Kasumi-1 (cell line): ENCODE measurements around the gene PCYT1A.

Experiments used
- DNase-seq, 2 experiments: peaks; one replicate each; lab custom pipeline; 2025; lab: John Stamatoyannopoulos, UW

The PCYT1A gene

DNA sequence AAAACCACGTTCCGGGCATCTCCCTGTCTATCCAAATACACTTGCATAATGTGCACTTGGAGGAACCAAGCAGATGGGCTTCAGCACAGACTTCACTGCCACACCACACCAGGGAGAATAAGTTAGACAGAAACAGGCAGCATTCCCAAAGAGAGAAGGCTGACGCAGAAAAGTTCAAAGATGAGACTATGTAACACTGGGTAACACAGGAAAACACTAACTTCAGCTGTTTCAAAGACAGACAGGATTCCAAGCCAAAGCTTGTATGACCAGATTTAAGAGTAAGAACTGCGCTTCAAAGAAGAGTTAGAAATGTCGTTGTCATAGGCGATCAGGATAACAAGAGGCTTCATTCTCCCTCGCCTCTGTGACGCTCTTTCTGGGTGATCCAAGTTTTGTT, 51.3 kb downstream of the PCYT1A start:
- no peak for DNase-seq

DNA sequence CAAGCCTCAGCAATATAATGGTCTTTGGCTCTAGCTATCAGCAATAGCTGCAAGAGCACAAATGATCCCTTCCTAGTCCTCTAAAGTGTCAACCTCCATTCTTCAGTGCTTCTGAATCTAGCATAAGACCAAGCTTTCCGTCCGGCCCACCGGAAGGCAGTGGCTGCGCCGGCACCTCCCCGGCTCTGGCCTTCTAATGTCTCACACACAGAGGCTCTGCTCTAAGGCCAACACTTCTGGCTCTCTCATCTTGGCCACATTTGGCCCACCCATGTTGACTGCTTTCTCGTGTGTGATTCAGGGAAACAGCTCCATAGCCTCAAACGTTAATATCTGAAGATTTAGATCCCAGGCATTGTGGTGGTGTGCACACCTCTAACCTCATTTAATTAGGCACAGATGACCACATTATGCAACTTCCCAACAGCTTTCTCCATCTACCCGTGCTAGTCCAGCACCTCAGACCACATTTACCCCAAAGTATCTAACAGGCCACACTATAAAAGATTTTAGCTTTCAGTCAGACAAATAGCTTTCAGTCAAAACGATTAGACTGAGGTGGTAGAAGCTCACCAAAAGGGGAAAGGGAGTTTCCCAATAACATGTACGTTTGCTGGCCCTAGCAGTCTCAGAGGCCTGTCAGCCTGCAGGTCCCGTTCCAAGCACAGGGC, 51.9 kb downstream of the PCYT1A start:
- DNase-seq, result no peak

DNA sequence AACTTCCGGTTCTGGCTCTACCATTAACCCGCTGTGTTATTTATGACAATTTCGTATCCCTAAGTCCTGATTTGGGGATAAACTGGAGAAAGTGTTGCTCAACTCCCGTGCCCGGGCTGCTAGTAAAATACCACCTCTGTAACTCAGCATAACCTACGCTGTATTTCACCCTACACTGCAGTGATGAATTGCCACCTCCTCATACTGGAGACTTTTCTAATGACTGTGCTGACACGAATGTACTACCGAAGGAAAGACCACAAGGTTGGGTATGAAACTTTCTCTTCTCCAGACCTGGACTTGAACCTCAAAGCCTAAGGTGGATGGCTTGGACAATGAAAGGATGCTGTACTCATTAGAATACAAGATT, 54.7 kb downstream of the PCYT1A start:
- DNase-seq, result no peak

DNA sequence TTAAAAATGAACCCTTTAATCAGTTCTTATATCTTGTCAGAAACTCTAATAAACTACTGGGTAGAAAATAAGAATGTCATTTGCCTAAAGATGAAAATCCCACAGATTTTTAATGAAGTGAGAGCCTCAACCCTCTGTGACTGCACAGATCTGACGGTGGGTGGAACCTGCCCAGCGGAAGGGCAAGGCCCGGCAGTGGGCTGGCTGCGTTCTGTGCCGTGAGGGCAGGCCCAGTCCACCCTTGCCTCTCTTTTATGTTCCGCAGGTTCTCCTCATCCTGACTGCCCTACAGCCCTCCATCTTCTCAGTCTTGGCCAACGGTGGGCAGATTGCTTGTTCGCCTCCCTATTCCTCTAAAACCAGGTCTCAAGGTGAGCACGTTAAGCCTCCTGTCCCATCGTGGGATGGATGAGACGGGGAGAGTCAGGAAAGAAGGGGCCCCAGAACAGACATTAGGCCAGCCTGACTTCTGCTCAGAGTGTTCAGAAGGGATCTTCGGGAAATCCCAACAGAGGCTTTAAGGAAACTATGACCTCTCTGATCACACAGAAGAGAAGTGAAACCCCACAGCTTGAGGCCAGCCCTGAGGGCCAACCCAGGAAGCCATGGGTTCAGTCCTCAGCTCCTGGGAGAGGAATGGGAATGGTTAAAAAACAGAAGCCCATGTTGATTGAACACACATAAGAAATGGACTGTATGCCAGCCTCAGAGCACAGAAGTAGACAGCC, 55.2 kb downstream of the PCYT1A start:
- DNase-seq, result no peak

DNA sequence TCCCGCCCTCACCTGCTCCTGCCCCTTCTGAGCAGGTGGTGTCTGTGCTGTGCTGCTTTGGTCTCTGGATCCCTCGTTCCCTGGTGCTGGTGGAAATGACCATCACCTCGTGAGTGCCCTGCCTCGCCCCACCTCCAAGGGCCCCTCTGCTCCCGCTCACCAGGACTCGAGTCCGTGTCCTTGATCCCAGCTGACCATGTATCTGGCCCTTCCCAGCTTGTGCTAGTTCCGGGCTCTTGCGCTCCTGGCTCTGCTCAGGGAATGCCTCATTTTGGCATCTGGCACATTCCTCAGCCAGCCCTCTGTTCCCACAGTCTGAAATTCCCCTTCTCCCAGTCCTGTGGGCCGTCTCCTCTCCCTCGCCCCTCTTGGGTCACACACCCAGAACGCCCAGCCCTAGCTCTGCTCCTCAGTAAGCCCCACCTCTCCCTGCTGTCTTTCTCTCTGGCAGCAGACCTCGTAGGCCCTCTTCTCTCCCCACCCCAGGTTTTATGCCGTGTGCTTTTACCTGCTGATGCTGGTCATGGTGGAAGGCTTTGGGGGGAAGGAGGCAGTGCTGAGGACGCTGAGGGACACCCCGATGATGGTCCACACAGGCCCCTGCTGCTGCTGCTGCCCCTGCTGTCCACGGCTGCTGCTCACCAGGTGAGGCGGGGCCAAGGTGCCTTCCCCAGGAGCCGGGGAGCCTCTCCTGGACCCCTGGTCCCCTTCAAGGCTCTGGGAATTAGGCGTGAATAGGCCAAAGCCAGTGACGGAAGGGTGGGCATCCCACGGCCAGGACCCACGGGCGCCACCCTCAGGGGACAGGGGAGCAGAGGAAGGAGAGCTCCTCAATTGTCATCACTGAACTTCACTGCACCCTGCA, 59.7 kb downstream of the PCYT1A start:
- DNase-seq, result no peak

DNA sequence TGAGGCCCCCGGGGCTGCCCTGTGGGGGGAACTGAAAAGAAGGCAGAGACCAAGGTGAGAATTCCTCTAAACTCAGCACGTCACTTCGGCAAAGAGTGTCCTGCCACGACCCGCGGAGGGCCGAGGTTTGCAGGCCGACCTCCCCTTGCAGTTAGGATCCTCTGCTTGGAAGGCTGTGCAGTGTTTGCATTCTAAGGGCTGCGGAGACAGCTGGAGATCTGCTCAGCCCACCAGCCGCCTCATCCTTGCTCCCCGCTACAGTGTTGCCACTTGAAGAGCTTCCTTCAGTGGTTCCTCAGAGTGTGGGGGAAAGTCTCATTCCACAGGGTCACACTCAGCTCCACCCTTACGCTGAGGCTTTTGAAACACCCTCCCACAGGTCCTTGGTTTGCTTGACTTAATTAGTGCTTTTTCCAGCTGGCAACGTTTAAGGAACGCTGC, 60.4 kb downstream of the PCYT1A start:
- no peak for DNase-seq

DNA sequence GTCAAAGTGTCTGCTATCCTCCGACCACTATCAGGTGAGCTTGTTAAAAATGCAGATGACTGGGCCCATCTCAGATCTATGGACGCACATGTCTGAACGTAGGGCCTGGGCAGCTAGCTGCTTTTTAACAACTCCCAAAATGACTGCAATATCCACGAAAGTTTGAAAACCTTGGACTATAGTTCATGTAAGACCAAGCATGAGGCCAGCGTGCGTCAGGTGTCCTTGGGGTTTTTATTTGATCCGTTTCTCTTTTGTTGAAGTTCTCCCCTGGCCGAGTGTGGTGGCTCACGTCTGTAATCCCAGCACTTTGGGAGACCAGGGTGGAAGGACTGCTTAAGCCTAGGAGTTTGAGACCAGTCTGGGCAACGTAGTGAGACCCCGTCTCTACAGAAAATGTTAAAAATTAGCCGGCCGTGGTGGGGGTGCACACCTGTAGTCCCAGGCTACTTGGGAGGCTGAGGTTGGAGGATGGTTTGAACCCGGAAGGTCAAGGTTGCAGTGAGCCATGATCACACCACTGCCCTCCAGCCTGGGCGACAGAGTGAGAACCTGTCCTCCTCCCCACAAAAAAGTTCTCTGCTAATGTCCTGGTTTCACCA, 61.7 kb downstream of the PCYT1A start:
- no peak for DNase-seq

DNA sequence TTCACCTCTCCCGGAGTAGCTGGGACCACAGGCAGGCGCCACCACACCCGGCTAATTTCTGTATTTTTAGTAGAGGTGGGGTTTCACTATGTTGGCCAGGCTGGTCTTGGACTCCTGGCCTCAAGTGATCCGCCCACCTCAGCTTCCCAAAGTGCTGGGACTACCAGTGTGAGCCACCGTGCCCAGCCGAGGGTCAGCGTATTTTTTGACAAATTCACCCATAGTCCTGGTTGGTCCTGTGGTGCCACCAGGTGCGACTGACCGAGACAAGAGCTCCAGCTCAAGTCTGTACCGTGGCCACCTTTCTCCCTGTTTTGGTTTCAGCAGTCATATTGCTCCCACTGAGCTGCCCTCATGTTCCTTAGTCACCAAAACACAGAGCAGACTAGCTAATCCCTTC, 62.4 kb downstream of the PCYT1A start:
- no peak for DNase-seq

DNA sequence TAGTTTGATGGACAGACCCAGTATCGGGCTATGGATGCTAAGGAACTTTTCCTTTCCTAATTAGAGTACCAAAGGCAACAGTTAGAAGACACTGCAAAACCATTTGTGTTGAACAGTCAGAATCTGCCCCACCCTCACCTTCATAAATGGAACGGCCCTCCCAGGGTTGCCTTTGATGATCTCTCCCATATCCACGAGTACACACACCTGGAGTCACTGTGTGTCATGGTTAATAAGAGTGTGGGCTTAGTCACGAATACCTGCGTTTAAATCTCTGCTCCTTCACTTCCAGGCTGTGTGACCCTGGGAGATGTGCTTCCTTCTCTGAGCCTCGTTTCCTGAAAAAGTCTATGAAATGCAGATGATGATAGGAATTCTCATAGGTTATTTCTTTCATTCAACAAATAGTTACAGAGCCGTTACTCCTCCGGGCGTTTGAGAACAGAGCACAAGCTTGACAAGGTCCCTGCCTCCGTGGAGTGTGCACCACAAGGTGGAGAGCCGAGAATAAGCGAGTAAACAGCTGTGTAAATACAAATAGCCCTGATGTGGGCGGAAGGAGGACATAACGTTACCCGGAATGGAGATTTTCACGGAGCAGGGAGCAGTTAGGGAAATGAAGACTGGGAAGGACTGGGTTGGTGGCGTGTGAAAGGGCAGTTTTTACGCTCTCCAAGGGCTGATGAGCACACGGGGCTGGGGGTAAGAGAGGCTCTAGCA, 64.5 kb downstream of the PCYT1A start:
- DNase-seq, result no peak

DNA sequence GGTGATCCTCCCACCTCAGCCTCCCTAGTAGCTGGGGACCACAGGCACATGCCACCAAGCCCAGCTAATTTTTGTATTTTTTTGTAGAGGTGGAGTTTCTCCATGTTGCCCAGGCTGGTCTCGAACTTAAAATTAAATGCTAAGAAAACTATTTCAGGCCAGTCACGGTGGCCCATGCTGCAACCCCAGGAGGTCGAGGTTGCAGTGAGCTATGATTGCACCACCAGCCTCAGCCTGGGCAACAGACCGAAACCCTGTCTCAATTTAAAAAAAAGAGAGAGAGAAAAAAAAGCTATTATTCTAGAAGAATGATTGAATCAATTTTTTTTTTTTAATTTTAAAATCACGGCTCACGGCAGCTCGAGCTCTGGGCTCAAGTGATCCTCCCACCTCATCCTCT, 66.5 kb downstream of the PCYT1A start:
- no peak for DNase-seq

DNA sequence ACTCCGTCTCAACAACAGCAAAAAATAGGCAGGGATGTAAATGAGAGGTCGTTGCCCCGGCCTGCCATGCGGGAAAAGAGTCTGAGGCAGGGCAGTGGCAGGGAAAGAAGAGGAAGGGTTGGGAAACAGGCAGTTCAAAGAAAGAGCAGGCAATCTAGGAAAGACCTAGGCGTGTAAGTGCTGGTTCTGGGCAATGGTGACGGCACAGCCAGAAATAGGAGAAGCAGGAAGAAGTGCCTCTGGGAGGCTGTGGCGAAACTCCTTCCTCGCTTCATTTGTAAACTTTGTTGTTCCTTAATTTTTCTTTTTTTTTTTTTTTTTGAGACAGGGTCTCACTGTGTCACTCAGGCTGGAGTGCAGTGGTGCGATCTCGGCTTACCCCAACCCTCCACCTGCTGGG, 66.9 kb downstream of the PCYT1A start:
- peak; percentile 74 to 81 for DNase-seq

DNA sequence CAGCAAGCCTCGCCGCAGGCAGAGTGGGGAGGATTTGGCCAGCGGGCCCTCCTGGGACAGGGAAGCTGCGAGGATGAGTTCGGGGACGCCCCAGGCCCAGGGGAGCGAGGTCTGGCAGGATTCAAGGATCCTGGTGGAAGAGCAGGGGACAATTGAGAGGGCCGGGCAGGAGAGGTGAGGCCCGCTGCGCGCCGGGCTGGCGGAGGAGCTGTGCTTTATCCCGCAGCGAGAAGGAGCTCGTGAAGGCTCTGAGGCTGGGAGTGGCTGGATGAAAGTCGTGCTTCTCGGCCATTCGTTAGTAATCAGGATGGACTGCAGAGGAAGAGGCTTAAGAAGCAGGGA, 67.6 kb downstream of the PCYT1A start:
- DNase-seq, result peak; percentile 43 to 52

DNA sequence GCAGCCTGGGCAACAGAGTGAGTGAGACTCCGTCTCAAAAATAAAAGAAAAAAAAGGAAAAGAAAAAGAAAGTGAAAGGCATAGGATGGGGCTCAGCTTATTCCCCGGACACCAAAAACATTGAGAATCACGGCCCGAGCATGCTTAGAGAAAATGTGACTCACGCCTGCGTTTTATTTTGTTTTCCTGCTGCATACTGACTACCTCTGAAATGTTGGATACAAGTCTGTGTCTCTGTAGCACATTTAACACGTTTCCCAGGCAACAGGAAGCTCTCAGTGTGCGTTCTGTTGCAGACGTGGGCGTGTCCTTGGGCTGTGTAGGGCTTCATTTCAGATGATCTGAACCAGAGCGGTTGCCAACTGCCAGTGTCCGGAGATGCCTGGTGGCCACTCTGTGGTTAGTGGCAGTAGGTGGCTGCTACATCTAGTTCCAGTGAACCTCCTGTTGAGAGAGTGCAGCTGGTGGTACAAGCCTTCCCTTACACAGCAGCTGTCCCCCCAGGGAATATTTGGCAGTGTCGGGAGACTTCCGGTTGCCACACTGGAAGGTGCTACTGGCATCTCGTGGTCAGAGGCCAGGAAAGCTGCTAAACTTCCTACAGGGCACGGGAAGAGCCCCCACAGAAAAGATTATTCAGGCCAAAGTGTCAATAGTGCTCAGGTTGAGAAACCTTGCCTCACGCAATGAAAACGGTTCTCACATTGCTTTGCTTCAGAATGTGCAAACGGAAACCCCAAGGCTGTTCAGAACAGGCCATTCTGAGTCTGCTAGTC, 68.1 kb downstream of the PCYT1A start:
- peak; percentile 93 to 95 for DNase-seq

DNA sequence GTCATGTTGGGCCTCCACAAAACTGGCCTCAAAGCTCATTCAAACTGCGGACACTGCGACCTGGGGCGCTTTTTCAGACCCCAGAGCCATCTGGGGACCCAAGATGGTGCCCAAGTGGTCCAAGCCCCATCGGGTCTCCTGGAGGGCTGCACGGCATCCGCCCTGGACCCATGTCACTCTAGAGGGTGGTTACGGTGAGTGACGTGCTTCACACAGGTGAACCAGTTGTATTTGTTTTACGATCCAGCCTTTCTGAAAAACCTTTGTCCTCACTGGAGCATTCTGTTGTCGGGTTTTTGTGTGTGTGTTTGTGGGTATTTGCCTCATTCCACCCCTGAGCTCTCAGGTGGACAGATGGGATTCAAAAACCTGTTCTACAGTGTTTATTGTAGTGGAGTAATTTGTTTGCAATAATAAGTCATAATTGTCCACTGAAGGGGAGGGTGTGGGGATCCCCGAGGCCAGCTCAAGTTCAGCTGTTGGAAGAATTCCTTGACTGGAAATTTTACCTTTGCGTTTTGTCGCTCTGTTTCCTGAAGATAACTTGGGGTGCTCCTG, 69.3 kb downstream of the PCYT1A start:
- DNase-seq, result no peak

DNA sequence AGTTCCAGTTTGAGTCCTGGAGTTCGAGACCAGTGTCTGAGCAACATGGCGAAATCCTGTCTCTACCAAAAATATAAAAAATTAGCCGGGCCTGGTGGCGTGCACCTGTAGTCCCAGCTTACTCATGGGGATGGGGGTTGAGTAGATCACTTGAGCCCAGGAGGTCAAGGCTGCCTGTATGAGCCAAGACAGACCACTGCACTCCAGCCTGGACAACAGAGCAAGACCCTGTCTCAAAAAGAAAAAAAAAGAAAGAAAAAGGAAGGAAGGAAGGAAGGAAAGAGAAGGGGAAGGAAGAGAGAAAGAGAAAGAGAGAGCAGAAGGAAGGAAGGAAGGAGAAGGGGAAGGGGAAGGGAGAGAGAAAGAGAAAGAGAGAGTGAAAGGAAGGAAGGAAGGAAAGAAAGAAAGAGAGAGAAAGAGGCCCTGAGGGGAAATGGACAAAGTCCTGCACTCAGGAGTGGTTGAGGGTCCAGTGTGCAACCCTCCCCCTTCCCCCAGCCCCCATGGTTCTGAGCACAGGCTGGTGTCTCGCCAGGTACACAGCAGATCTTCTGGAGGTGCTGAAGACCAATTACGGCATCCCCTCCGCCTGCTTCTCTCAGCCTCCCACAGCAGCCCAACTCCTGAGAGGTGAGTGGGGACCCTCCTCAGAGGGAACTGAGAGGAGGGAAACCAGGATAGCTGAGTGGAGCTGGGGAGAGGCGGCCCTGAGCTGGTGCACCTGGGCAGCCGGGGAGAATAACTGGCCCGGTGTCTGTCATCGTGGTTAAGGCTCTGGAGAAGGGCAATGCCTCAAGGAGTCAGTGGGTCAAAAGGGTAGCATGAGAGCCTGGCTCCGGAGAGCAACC, 70.0 kb downstream of the PCYT1A start:
- no peak for DNase-seq

DNA sequence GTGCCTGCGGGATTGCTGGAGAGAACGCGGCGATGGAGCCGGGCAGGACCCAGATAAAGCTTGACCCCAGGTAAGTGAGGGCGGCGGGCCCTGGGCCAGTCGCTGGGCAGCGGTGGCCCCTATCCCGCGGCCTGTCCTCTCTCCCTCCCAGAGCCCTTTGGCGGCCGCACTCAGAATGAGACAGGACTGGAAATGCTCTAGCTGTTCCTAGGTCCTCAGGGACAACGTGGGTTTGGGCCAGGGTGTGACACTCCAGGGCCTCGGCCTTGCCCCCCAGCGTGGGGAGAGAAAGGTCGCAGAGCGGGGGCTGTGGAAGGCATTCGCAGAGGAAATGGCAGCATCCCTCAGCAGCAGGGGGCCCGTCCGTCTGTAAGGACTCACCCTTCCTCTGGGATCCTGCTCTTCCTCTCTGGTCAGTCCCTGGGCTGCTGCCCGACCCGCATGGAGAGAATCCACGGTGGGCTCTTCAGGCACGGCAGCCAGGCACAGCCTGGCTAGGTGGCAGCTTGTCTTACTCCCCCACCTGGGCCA, 70.8 kb downstream of the PCYT1A start:
- DNase-seq, result no peak

DNA sequence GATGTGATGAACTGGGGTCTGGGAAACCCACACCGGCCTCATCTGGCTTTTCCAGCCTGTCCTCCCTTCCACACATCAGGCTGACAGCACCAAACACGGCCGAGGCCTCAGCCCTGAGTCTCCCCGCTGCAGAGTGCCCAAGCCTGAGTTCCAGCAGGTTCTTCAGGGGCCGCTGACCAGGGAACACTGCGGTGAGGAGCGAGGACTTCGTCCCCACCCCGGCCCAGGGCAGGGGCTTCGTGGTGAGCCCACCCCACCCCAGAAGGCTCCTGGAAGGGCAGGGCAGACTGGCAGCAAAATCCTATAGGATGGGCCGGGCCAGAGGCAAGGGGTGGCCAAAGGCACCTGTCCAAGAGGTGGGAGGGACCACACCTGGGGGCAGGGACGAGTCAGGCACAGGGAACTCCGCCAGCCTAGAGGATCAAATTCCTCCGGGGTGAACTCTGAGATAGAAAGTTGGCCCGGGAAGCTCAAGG, 71.4 kb downstream of the PCYT1A start, which contains the start of gene SLC51A:
SLC51A (plus strand) TSS at position 446 of the 476 bp plus-strand sequence. CDS start 179 bp downstream, outside the sequence.
- no peak for DNase-seq

DNA sequence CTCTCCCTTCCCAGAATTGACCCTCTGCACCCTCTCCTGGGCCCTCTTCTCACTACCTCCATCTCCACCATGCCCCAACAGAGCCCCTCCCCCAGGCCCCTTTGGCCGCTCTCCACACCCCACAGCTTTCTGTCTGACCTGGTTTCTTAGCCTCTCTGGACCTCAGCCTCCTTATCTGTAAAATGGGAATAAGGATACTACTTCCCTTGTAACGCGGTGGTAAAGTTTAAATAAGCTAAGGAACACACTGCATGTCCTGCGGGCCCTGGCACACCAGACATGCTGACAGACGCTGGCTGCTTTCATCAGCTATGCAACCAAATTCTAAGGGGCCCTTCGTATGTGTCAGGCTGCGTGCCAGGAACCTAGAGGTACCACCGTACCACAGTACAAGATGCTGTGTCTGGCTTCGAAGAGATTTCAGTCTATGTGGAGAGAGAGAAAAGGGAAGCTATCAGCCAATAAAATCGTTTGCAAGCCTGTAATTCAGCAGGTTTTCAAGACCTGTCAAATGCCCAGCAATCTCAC, 72.0 kb downstream of the PCYT1A start:
- no peak for DNase-seq
